Epithelial cell of prostate (primary cell): ENCODE measurements around the gene CABP7.

Experiments used
- DNase-seq: peaks from one replicate; pipeline ENCODE4 v3.0.0-alpha.2; 2011; ENCODE audit warnings: low read depth, low spot score
- H3K27ac ChIP-seq: fragments of 450-650 bp; 2 replicates; pipeline ENCODE4 v1.5.1; 2017; ENCODE audit warnings: mild to moderate bottlenecking

The CABP7 gene

DNA sequence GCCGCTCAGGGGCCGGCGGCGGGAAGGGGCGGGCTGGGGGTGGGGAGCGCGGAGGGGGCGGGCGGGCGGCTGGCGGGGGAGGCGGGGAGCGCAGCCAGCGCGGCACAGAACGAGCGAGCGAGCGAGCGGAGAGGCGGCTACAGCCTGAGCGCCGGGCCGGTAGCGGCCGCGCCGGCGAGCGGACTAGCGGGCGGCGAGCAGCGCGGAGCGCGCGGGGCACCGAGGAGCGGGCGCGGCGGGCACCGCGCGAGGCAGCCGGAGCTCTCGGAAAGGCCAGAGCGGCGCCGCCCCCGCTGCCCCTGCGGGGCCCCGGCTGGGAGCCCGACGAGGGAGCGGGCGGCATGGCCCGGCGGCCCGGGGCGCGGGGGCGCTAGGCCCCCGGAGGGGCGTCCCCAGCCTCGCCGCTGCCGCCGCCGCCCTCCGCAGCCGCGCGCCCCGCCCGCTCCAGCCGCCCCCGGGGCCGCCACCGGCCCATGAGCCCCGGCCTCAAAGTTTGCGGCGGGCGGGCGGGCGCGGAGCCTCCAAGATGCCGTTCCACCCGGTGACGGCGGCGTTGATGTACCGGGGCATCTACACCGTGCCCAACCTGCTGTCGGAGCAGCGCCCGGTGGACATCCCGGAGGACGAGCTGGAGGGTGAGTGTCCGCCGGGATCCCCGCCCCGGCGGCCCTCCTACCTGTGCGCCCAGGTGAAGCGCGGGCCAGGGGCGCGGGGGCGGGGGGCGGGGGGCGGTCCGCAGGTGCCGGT lies at the start of gene CABP7:
TSS of gene CABP7 (plus strand) at position 105 of the 747 bp plus-strand sequence. CDS start at position 527, 422 bp downstream.
- no peak for DNase-seq
- H3K27ac ChIP-seq, result no peak within 1 kb of the TSS

DNA sequence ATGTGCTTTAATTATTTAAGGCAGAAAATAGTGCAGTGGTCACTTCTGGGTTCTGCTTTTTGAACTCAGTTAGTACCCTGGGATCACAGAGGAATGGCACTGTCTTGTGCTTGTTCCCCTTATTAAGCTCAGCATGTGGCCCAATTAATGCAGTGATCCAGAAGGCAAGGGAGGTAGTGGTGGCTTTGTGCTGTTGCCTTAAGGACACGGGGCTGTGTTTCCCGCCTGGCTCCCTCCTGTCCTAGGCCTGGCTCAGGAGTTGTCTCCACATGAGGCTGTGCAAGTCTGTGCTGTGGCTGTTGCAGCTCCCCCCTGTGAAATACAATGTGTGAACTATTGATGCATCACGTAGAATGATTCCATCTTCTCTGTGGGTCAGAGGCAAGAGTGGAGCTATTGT lies 49.2 kb upstream of the CABP7 start:
- H3K27ac ChIP-seq, result no peak overlapping the region
- DNase-seq, result no peak

DNA sequence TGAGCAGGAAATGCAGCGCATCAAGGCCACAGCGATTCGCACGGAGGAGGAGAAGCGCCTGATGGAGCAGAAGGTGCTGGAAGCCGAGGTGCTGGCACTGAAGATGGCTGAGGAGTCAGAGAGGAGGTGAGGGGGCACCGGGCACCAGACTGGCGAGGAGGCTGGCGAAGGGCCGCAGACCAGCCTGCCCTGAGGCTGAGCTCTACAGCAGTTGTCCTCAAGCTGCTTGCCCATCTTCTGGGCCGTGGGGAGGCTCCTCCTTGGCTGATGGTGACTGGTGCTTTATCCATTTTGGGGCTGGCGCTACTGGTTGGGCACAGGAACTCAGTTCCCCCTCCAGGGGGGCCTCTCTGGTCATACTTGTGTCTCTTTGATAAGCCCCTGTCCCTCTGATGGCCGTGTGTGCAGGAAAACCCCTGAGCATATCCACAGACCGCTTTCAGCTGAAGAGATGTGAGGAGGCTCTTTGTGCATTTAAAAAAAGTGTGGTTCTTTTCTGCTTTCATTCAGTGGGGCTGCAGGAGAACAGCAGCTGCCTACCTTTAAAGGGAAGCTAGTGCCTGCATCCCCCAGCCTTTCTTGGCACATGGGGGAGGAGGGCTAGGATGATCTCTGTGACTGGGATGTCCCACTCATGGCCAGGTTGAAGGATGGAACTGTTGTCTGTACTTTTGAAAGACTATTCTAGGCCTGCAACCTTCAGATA lies 46.3 kb upstream of the CABP7 start:
- H3K27ac ChIP-seq, result no peak overlapping the region
- no peak for DNase-seq

DNA sequence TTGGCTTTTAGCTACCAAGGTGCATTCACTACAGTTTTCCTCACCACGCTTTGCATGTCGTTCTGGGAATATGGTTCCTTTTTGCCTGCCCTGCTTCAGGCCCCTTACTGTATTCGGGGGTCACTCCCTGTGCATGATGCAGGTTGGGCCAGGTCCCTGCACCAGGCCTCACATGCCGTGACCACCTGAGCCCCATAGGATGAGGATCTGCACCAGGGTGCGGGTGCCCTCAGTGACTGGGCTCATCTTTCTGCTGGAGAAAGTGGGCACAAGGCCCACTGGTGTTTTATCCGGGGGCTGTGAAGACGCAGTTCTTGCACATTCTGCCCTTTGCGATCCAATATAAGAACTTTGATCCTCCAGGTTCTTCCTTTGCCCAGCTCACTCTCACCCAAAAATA lies 45.7 kb upstream of the CABP7 start:
- DNase-seq, result no peak
- no peak overlapping the region for H3K27ac ChIP-seq

DNA sequence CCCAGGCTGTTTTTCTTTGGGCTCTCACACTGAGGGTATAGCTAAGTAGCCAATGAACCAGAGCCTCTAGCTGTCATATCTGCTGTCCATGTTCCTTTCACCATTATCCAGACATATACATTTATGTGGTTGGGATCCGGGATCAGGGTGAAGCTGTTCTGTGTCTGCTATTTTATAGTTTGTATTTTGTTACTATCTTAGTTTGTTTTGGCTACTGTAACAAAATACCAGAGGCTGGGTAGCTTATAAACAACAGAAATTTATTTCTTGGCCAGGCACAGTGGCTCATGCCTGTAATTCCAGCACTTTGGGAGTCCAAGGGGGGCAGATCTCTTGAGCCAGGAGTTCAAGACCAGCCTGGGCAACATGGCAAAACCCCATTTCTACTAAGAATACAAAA lies 40.5 kb upstream of the CABP7 start:
- DNase-seq, result no peak
- no peak overlapping the region for H3K27ac ChIP-seq

DNA sequence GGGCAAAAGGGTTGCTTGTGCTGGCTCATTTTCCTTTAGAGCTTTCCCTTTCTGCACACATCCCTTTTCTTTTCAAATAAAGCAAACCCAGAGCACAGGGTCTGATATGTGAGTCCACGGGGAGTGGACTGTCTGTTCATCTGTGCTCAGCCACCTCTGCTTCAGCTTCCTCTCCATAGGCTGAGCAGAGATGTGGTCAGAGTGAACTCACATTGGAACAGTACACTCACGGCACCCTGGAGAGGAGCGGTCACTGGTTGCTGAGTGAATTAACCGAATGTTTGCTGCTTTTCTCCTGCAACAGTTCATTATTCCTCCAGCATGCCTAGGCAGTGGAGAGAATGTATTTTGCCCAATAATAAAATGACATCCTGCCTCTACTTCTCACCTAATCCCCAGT lies 36.3 kb upstream of the CABP7 start:
- DNase-seq, result no peak
- no peak overlapping the region for H3K27ac ChIP-seq

DNA sequence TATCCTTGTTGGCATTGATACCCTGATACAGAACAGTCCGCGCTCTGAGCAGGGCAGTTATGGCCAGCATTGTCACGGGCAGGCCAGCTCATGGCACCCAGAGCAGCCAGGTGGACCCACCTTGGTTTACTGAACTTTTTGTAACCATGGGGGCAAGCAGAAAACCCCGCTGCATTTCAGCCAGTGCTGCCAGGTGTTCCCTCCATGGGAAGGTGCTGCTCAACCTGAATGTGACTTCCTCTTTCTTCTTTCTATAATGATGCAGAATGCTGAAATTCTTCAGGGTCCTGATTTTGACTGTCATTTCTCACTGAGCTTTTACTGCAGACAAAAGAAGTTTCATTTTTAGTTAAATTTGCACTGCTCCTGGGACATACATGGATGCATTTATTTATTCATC lies 35.6 kb upstream of the CABP7 start:
- DNase-seq, result no peak
- no peak overlapping the region for H3K27ac ChIP-seq

DNA sequence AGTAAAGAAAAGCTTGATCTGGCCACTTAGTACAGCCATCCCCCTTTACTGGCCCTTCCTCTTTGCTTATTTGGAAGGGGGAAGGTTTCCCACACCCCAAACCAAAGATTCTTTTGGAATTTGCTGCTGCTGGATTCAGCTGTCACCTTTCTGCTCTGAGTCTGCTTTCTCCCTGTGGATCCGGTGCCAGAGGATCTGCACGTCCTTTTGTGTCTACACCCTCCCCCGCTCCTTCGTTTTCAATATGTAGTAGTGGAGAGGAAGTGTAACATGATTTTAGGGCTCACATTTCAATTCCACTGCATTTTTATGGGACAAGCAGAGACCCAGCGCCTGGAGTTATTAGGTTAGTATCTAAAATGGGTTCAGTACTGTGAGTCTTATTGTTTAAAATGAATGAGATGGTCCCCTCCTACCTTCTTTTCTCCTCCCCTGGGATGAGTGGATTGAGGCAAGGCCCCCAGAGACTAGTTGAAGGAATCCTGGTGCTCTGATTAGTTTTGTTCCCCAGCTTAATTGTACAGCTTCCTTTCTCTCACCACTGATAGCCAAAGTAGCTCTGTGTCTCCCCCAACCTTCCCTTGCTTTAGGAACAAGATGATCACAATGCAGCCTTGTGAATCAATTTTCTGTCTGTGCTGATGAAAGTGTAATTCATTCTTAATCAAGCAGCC lies 30.5 kb upstream of the CABP7 start:
- no peak overlapping the region for H3K27ac ChIP-seq
- no peak for DNase-seq

DNA sequence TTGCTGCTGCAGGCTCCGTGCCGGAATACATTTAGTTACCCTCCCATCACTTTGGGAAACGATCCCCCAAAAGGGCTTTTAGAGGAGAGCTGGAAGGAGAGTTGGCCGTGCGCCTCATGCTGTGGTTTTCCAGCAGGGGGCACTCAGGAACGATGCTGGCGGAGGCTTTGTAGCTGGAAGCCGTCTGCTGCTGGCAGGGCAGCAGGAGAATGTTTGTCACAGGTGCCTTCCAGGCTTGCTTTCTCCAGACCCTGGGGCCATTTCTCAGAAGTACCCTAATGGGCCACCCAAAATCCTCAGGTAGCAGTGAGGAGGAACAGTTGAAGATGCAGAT lies 30.0 kb upstream of the CABP7 start:
- no peak overlapping the region for H3K27ac ChIP-seq
- no peak for DNase-seq

DNA sequence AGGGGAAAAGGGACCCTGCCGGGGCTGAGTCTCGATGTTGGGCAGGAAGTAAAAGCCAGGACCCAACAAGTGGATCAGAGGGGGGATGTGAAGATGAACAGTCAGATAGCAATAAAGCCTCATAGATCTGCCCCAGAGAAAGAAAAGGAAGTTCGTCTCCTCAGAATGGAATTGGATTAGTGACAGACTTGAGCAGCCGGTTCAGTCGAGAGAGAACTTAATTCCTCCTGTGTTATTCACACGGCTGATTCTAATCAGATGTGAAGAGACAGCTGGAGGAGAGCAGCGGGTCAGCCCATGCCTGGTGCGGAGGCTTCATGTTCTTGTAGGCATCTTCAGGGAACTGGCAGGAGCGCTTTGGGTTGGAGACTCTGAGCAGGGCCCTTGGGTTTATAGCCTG lies 29.3 kb upstream of the CABP7 start:
- no peak for DNase-seq
- no peak overlapping the region for H3K27ac ChIP-seq

DNA sequence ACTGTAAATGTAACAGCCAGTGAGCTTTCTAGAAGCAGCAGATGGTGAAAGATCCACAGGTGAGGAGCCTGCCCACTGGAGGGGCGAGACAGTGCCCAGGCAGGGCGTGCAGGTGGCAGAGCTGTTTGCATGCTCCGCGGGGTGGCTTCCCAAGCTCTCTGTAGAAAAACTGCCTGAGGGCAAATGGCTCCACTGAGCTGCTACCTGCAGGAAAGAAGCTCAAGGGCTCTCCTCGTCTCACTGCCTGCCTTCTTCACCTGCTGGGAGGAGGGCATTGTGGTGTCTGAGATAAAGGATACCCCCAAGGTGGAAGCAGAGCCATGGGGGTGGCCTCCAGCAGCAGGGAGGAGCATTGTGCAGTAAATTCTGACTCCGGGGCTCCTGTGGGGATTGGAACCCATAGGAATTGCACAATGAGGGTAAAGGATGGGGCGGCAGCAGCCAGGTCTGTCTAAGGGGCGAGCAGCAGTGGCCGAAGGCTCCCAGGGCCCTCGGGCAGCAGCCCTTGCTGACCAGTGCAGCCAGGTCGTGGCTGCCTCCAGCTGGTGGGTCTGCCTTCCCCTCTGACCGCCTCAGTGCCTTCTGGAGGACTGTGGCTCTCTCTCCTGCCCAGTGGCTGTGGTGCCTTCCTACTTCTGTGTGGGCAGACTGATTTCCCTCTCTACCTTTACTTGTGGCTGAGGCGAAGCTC lies 28.0 kb upstream of the CABP7 start:
- no peak for DNase-seq
- H3K27ac ChIP-seq, result no peak overlapping the region

DNA sequence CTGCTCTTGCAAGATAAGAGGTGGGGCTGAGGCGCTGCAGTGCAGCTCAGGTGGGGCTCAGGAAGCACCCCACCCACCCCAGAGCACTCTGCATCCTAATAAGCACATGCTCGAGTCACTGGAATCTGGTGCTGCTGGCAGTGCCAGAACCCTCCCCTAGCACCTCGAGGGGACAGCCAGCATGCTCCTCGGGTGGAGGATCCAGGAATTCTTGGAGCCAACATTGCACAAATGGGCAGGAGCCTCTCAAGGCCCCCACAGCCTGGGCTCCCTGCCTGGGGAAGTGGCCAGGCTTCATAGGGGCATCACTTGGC lies 27.5 kb upstream of the CABP7 start:
- no peak for DNase-seq
- H3K27ac ChIP-seq, result no peak overlapping the region

DNA sequence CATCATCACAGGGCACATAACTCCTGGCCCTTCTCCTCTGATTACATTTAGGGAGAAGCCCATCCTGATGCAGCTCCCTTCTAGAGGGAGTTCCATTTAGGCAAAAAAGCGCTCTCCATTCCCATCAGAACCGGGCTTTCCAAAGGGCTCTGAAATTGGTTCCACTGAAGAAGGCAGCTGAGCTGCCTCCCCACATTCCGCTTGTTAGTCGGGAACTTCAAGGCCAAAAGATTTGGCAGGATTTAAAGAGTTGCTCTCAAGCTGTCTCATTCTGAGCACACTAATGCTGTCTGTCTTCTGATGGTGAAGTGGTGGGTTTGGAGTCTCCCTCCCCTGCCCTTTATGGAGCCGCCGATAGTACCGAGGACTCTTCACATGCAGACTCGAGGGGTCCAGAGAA lies 26.6 kb upstream of the CABP7 start:
- H3K27ac ChIP-seq, result no peak overlapping the region
- DNase-seq, result no peak

DNA sequence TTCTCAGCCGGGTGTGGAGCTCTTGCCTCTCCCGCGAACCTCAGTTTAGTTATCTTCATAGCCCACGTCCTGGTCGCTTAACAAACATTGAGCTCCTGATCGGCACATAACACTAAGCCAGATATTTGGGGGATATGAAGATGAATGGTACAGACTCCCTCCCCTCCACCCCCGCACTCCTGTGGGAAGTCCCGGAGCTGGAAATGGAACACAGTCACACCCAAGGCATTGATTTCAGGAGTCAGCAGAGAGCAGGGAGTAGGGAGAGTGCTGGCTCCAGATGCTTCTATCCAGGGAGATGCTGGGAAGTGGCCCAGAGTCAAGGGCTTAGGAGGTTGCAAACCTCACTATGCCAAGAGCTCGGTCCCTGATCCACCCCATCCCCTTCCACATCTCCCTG lies 26.1 kb upstream of the CABP7 start:
- DNase-seq, result no peak
- no peak overlapping the region for H3K27ac ChIP-seq

DNA sequence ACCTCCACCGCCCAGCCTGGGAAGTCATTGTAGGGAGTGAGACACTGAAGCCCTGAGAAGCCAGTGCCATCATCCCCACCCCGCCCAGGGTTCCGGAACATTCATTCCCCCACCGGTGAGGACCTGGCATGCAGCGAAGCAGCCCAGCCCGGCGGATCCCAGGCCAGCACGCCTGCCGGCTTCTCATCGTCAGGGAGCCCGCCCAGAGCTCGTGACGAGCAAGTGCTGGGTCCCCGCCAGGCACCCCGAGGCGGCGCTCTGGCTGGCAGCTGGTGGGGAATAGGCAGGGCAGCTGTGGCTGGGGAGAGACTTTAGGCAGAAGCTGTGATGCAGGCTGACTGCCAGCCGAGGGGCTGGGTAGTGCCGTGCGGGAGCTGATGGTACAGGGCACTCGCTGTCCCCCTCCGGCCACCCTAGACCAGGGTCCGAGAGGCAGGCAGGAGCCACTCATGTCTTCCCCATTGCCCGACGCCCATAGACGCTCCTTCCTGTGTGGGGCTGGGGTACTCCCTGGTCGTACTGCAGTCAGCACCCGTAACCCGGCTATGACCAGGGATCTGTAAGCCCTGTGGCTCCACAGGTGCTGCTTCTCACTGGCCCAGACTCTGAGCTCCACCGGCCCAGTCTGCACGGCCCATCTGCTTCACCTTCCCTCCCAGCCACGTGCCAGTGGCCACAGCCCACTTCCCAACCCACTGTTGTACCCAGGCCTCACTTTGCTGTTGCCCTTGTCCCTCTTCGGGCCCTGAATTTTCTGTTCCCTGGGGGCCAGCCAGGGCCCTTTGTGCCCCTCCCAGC lies 24.5 kb upstream of the CABP7 start:
- no peak overlapping the region for H3K27ac ChIP-seq
- no peak for DNase-seq

DNA sequence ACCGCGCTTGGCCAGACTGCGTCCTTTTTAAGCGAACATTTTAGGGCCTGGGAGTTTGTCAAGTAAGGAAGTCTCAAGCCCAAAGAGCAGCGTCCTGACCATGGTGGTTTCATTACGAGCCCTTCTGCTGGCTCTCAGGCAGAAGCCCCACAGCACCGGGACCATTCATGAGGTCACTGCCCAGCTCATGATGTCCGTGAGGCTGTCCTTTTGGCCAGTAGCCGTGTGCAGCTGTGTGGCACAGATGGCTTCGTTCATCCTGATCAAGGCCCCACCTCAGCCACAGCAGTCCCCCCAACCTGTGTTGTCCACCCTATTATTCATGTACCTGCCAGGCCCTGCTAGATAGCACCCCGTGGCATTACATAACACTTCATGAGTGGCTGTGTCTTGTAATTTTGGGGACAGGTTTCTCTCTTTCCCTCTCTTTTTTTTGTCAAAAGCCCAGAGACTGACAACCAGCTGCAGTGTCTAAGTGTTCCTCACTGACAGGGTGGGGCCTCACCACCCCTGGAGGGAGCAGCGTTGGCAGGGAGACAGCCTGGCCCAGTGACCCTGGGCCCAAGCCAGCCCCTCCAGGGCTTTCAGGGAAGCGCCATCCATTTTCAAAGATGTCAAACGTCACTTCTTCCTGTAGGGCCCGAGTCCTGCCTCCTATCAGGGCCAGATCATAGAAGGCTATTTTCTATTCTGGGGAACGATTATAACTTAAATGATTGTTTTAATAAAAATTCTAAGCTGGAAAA lies 21.8 kb upstream of the CABP7 start:
- DNase-seq, result no peak

DNA sequence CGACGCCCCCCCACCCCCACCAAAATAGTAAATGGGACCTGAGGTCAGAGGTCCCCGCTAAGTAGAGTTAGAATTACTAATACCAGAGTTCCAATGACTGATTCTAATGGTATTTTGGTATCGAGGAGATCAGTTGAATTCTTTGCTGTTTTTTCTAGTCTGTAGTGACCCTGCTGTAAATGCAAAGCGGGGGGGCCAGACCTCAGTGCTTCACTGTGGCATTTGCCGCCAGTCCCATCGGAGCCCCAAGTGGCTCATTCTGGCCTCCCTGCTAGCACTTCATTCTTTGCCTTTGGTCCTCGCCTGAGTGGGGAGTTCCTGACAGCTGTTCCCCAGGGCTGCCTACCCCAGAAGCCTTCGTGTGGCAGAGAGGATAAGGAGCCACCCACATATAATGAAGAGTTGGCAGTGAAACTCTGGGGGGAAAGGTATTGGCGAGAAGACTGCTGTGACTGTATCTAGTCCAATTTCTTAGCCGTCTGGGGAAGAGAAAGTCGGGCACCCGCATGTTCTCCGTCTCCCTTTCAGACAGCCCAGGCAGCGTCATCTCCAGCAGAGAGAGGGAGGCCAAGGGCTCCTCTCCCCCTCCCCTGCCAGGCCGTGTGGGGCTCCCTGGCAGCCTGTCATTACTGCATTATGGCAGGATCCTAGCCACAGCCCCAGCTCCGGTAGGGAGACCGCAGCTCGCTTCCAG lies 19.4 kb upstream of the CABP7 start:
- no peak overlapping the region for H3K27ac ChIP-seq
- DNase-seq, result no peak

More for the DNA sequence above, 21.8 kb upstream of the CABP7 start:
- no peak overlapping the region for H3K27ac ChIP-seq

DNA sequence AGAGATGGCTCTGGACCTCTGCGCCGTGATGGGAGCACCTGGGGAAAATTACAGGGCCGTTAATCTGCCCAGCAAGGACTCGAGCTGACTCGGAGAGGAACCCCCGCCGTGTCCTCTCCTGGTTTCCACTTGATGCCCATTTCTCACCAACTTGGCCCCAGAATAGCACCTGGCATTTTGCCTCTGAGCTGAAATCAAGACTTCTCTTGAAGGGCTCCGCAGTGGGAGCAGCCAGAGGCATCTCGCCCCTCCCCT lies 19.0 kb upstream of the CABP7 start:
- H3K27ac ChIP-seq, result no peak overlapping the region
- no peak for DNase-seq
